ENCODE results near the gene SLAMF7. TPM values are rescaled to one million over a fixed set of nuclear protein-coding genes. Genes with fewer than 3 reads are reported as not detected.

SLAMF7 gene
- total RNA-seq, 1 experiment from 2014 or later, result 2.6 TPM

GRCh38 chr1:160798439-160798838 is 59.4 kb downstream of the SLAMF7 start:
- no peak overlapping the region for H3K27ac Mint-ChIP-seq (ENCODE audit: unreplicated experiment)

GRCh38 chr1:160799641-160800040 is 60.6 kb downstream of the SLAMF7 start:
- TF ChIP-seq CTCF (IDR thresholded peaks at IDR 0.05; ENCODE audit: unreplicated experiment), result no peak
- H3K9me3 Mint-ChIP-seq (ENCODE audit: low read depth, unreplicated experiment), result no peaks in the 10 kb centered on the region
- CTCF ChIA-PET, result no interaction called here

More at GRCh38 chr1:160798439-160798838, 59.4 kb downstream of the SLAMF7 start:
- no TSS peak for BruUV-seq (replicated peaks)
- intact Hi-C loops (cut with micrococcal nuclease; ENCODE audit: unreplicated experiment), result no loop called here
- H3K36me3 Mint-ChIP-seq (ENCODE audit: insufficient read depth, unreplicated experiment), result no peaks in the 10 kb centered on the region
- no peak overlapping the region for H3K4me3 Mint-ChIP-seq (ENCODE audit: low read depth, unreplicated experiment)
- no peaks in the 10 kb centered on the region for H3K27me3 Mint-ChIP-seq (ENCODE audit: unreplicated experiment)
- H3K9me3 Mint-ChIP-seq (ENCODE audit: low read depth, unreplicated experiment), result no peaks in the 10 kb centered on the region
- H3K4me1 Mint-ChIP-seq (ENCODE audit: low read depth, unreplicated experiment), result no peaks in the 10 kb centered on the region
- no peak for TF ChIP-seq CTCF (IDR thresholded peaks at IDR 0.05; ENCODE audit: unreplicated experiment)
- CTCF ChIA-PET, result no interaction called here
- DNase-seq, result no peak

GRCh38 chr1:160800142-160800541 is 61.1 kb downstream of the SLAMF7 start:
- intact Hi-C loops (cut with micrococcal nuclease; ENCODE audit: unreplicated experiment), result no loop called here
- CTCF ChIA-PET, result no interaction called here
- Mint-ChIP-seq H3K27ac (ENCODE audit: unreplicated experiment) (no peak overlapping the region), H3K36me3 (ENCODE audit: insufficient read depth, unreplicated experiment) (no peaks in the 10 kb centered on the region), H3K9me3 (ENCODE audit: low read depth, unreplicated experiment) (no peaks in the 10 kb centered on the region), H3K4me1 (ENCODE audit: low read depth, unreplicated experiment) (no peaks in the 10 kb centered on the region), H3K4me3 (ENCODE audit: low read depth, unreplicated experiment) (no peak overlapping the region), H3K27me3 (ENCODE audit: unreplicated experiment) (no peaks in the 10 kb centered on the region)
- DNase-seq, result no peak
- no peak for TF ChIP-seq CTCF (IDR thresholded peaks at IDR 0.05; ENCODE audit: unreplicated experiment)
- BruUV-seq (replicated peaks), result no TSS peak

More at GRCh38 chr1:160799641-160800040, 60.6 kb downstream of the SLAMF7 start:
- Mint-ChIP-seq H3K4me1 (ENCODE audit: low read depth, unreplicated experiment) (no peaks in the 10 kb centered on the region), H3K27me3 (ENCODE audit: unreplicated experiment) (no peaks in the 10 kb centered on the region), H3K4me3 (ENCODE audit: low read depth, unreplicated experiment) (no peak overlapping the region), H3K27ac (ENCODE audit: unreplicated experiment) (no peak overlapping the region), H3K36me3 (ENCODE audit: insufficient read depth, unreplicated experiment) (no peaks in the 10 kb centered on the region)
- intact Hi-C loops (cut with micrococcal nuclease; ENCODE audit: unreplicated experiment), result no loop called here
- BruUV-seq (replicated peaks), result no TSS peak
- DNase-seq, result no peak

- CTCF ChIA-PET, result no interaction called here
- intact Hi-C loops (cut with micrococcal nuclease; ENCODE audit: unreplicated experiment), result no loop called here
- no TSS peak for BruUV-seq (replicated peaks)
- Mint-ChIP-seq H3K4me1 (ENCODE audit: low read depth, unreplicated experiment) (no peaks in the 10 kb centered on the region), H3K9me3 (ENCODE audit: low read depth, unreplicated experiment) (peaks cover 3% of the 10 kb centered on the region), H3K27me3 (ENCODE audit: unreplicated experiment) (no peaks in the 10 kb centered on the region), H3K36me3 (ENCODE audit: insufficient read depth, unreplicated experiment) (no peaks in the 10 kb centered on the region), H3K4me3 (ENCODE audit: low read depth, unreplicated experiment) (no peak overlapping the region), H3K27ac (ENCODE audit: unreplicated experiment) (no peak overlapping the region)
- no peak for TF ChIP-seq CTCF (IDR thresholded peaks at IDR 0.05; ENCODE audit: unreplicated experiment)
- no peak for DNase-seq
Observed at GRCh38 chr1:160800645-160801408, 61.8 kb downstream of the SLAMF7 start.
